ENCODE measurements around the gene SSC5D.

The SSC5D gene

DNA sequence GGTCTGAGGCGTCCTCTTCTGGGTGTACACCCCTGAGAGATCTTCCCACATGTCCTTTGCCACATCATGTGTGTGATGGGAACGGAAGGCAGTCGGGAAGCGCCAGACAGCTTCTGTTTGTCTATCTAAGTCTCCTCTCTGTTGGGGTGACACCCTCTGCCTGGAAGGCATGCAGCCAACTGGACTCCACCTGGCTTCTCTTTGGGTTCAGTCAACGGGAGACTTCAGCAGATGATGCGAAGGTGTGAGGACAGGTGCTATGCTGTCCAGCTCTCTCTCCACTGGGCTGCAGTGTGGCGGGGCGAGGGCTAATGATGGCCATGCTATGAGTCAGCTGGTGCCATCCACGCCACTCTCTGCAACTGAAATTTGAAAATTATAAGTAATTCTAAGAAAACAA, 71.4 kb downstream of the SSC5D start:
- H3K27ac ChIP-seq (ENCODE audit: low read depth, low read length): no peak overlapping the region
- H3K36me3 ChIP-seq (ENCODE audit: control insufficient read depth, insufficient read depth, low read length): no peaks in the 10 kb centered on the region
- H3K9me3 ChIP-seq (ENCODE audit: control insufficient read depth, insufficient read depth, low read depth, low read length): no peaks in the 10 kb centered on the region
- no peaks in the 10 kb centered on the region for H3K27me3 ChIP-seq (ENCODE audit: control insufficient read depth, insufficient read depth, low read length)
- no peaks in the 10 kb centered on the region for H3K4me1 ChIP-seq (ENCODE audit: control insufficient read depth, insufficient read depth, low read length)
- no peak overlapping the region for H3K9ac ChIP-seq (ENCODE audit: low read length)
- no peak overlapping the region for H3K4me3 ChIP-seq (ENCODE audit: low read depth, low read length)

- Histone ChIP-seq H3K9ac (ENCODE audit: low read length) (no peak overlapping the region), H3K9me3 (ENCODE audit: control insufficient read depth, insufficient read depth, low read depth, low read length) (no peaks in the 10 kb centered on the region), H3K4me3 (ENCODE audit: low read depth, low read length) (no peak overlapping the region), H3K36me3 (ENCODE audit: control insufficient read depth, insufficient read depth, low read length) (no peaks in the 10 kb centered on the region), H3K27ac (ENCODE audit: low read depth, low read length) (no peak overlapping the region), H3K4me1 (ENCODE audit: control insufficient read depth, insufficient read depth, low read length) (no peaks in the 10 kb centered on the region), H3K27me3 (ENCODE audit: control insufficient read depth, insufficient read depth, low read length) (no peaks in the 10 kb centered on the region)
These were observed 75.0 kb downstream of the SSC5D start for GRCh38 chr19:55563261-55563690.

DNA sequence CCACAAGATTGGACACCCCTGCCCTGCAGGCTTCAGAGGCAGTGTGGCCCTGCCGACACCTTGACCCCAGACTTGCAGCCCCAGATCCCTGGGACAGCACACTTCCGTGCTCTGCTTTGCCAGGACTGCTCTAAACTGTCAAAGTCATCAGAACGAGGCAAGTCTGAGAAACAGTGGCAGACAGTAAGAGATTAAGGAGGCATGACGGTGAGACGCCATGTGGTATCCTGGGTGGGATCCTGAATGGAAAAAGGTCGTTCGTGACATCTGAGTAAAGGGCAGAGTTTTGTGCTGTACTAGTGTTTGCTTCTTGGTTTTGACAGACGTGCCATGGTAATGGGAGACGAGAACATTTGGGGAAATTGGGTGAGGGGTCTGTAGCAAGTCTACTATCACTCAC, 78.6 kb downstream of the SSC5D start:
- Histone ChIP-seq H3K27ac (ENCODE audit: low read depth, low read length) (no peak overlapping the region), H3K9me3 (ENCODE audit: control insufficient read depth, insufficient read depth, low read depth, low read length) (no peaks in the 10 kb centered on the region), H3K4me3 (ENCODE audit: low read depth, low read length) (no peak overlapping the region), H3K36me3 (ENCODE audit: control insufficient read depth, insufficient read depth, low read length) (no peaks in the 10 kb centered on the region), H3K27me3 (ENCODE audit: control insufficient read depth, insufficient read depth, low read length) (no peaks in the 10 kb centered on the region), H3K9ac (ENCODE audit: low read length) (no peak overlapping the region), H3K4me1 (ENCODE audit: control insufficient read depth, insufficient read depth, low read length) (no peaks in the 10 kb centered on the region)

GRCh38 chr19:55567708-55568328, 79.6 kb downstream of the SSC5D start:
- Histone ChIP-seq H3K36me3 (ENCODE audit: control insufficient read depth, insufficient read depth, low read length) (no peaks in the 10 kb centered on the region), H3K4me1 (ENCODE audit: control insufficient read depth, insufficient read depth, low read length) (no peaks in the 10 kb centered on the region), H3K9ac (ENCODE audit: low read length) (no peak overlapping the region), H3K27ac (ENCODE audit: low read depth, low read length) (no peak overlapping the region), H3K9me3 (ENCODE audit: control insufficient read depth, insufficient read depth, low read depth, low read length) (no peaks in the 10 kb centered on the region), H3K27me3 (ENCODE audit: control insufficient read depth, insufficient read depth, low read length) (no peaks in the 10 kb centered on the region), H3K4me3 (ENCODE audit: low read depth, low read length) (no peak overlapping the region)

Measured in HUES6 (cell line).